Left ventricle myocardium superior (tissue), 1 donor: ENCODE measurements around the gene RALGAPB. TPM values are rescaled to one million over a fixed set of nuclear protein-coding genes. Genes with fewer than 3 reads are reported as not detected.
"Not testable (repeated sequence)": the region's sequence is repeated elsewhere in the genome, so short reads cannot be mapped to it uniquely, and the experiment has no call there.

Source experiments
- ATAC-seq: fragments of 200-7000 bp; cut with Tn5 transposase; one replicate; pipeline ENCODE4 v1.9.1; 2020; ENCODE audit warnings: mild to moderate bottlenecking, moderate library complexity
- DNase-seq: peaks from one replicate; pipeline ENCODE4 v3.0.0-alpha.2; 2020
- intact Hi-C: fragments of 100-400 bp; cut with micrococcal nuclease; formaldehyde crosslinking; loops from one replicate; pipeline ENCODE4 v1.11.0; 2022
- total RNA-seq: library from RNA; stranded (reverse); fragmentation: NEBNext Ultra II Directional; extraction: Animal tissue kit (Norgen Biotek cat#: 25700); gene quantifications from one replicate; pipeline ENCODE4 v1.2.1, GENCODE V29; 2021
- donor health status: DM: no; HTN: yes; CAD: no; lungs with severe emphysema.

RALGAPB gene
- total RNA-seq, 1 donor from 2014 or later = 22.4 TPM

DNA sequence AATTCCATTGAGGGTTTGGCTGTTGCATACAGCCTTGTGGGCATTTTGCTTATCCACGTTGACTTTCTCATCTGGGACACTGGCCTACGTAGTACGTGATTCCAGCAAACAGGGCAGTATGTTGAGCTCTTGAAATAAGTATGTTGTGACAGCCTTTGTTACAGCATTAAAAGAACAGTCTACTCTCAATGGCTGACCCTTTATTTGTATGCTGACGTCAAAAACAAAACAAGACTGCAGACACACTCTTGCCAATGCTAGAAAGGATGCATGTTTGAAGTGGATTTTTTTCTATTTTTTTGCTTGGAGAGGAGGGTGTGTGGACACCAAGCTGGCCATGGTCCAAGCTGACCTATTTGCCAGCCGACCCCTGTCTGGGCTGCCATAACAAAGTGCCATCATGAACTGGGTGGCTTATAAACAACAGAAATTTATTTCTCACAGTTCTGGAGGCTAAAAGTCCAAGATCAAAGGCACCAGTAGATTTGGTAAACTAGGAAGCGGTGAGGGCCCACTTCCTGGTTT, 26.7 kb upstream of the RALGAPB start:
- DNase-seq (no peak), ATAC-seq (no peak)
- intact Hi-C loops = loop anchor here (1.0 kb wide), 1 partner anchor 11 kb away; the partner anchor contains the start of gene SNHG17

GRCh38 chr20:38446441-38447209, 26.0 kb upstream of the RALGAPB start:
- ATAC-seq = peak; percentile 95
- intact Hi-C loops = loop anchor here (1.0 kb wide), 1 partner anchor 11 kb away; the partner anchor contains the start of gene SNHG17
- peak; percentile 96 for DNase-seq

- intact Hi-C loops = no loop called here
- DNase-seq (no peak), ATAC-seq (peak; percentile 4)
Measured at GRCh38 chr20:38447251-38447661, 25.4 kb upstream of the RALGAPB start.

- intact Hi-C loops = no loop called here
- DNase-seq (no peak), ATAC-seq (no peak)
Measured at GRCh38 chr20:38447931-38448675, 24.5 kb upstream of the RALGAPB start.

GRCh38 chr20:38449046-38449445, 23.6 kb upstream of the RALGAPB start:
- intact Hi-C loops = no loop called here
- DNase-seq = no peak
- no peak for ATAC-seq

DNA sequence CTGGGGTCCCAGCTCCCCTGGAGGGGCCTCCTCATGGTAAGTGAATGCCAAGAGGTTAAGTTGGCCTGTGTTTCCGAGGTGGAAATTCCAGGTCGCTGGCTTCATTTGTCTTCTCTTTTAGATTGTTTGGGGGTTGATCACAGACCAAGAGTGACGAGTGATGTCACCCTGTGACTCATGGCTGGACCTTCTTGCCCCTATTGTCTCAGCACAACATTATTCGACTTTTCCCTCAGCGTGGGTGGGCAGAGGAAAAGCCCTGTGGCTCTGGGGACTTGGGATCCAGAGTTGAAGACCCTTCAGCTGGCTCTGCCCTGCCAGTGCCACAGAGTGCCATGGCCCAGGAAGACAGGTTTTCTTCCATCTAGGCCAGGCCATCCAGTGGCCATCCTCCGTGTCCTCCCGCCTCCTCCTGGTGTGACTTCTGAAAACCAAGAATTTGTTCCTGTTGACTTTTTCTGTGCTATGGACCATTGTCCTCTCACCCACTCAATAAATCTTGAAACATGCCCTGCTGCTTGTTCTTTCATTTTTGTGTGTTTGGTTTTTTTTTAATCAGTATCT, 22.1 kb upstream of the RALGAPB start:
- ATAC-seq (no peak), DNase-seq (no peak)
- intact Hi-C loops = no loop called here

DNA sequence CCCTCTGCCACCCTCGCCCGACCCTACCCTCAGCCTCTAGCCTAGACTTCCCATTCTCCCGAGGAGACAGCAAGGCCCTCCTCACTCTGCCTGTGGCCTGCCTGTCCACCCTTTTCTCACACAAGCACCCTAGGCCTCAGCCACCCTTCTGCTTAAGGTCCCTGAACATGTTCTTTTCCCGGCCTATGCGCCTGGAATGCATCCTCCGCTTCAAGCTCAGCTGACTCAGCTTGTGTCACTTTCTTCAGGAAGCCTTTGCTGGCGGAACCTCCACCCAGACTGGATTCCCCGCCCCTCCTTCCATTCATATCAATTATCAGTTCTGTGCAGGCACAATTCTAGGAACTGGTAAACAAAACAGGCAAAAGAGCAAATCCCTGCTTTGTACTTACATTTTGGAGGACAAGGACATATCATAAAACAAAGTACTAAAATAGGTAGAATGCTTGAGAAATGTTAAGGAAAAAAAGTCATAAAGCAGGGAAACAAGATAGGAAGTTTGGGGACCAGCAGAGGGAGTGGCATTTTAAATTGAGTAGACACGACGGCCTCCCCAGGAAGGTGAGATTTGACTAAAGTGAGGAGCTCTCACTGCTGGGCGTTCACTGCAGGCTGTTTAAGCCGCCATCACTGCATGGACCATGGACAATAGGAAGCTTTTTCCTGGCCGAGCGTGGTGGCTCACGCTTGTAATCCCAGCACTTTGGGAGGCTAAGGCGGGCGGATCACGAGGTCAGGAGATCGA, 19.6 kb upstream of the RALGAPB start:
- ATAC-seq = peak; percentile 50
- no peak for DNase-seq
- intact Hi-C loops = no loop called here

DNA sequence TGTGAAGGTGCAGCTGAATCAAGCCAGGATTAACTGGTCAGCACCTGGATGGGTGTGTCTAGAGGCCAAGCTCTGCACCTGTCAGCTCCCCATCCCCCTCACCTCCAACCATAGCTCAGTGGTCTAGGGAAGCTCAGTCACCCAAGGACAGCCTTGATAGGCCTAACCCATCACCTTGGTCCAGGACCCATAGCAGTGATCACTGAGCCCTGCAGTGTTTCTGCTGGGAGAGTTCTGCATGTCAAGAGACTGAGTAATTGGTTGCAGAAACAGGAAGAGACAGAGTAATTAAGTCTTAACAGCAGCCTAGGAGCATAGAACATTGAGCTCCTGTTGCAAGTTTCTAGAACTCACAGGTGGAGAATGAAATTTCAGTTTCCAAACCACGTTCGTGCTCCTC, 18.7 kb upstream of the RALGAPB start:
- DNase-seq (no peak), ATAC-seq (no peak)
- intact Hi-C loops = no loop called here

DNA sequence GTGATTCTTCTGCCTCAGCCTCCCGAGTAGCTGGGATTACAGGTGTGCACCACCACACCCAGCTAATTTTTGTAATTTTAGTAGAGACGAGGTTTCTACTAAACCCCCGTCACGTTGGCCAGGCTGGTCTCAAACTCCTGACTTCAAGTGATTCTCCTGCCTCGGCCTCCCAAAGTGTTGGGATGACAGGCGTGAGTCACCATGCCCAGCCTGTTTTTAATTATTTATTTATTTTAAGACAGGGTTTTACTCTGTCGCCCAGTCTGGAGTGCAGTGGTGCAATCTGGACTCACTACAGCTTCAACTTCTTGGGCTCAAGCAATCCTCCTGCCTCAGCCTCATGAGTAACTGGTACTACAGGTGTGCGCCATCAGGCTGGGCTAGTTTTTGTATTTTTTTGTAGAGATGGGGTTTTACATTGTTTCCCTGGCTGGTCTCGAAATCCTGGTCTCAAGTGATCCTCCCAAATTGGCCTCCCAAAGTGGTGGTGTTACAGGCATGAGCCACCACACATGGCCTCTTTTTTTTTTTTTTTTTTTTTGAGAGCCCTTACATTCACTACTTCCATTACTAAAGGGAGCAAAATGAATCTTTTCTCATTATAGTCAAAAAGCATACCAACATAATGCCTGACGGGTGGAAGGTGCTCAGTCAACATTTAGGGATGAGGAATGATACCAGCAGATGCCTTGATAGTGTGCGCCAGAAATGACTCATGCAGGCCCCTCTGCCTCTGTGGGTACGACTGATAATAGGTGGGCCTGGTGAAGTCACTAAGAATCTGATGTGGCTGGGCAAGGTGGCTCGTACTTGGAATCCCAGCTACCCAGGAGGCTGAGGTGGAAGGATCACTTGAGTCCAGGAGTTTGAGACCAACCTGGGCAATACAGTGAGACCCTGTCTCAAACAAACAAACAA, 17.8 kb upstream of the RALGAPB start:
- ATAC-seq (no peak), DNase-seq (no peak)
- intact Hi-C loops = no loop called here

DNA sequence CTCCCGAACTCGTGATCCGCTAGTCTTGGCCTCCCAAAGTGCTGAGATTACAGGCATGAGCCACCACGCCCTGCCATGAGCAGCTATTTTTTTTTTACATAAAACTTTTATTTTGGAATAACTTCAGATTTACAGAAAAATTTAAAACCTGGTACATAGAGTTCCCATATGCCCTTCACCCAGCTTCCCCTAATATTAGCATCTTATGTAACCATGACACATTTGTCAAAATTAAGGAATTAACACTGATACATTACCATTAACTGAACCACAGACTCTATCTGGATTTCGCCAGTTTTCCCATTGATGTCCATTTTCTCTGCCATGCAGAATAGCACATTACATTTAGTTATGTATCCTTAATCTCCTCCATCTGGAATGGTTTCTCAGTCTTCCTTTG, 14.3 kb upstream of the RALGAPB start:
- no peak for ATAC-seq
- no peak for DNase-seq
- intact Hi-C loops = no loop called here

GRCh38 chr20:38460040-38460623, 12.5 kb upstream of the RALGAPB start:
- DNase-seq = no peak
- peak; percentile 89 for ATAC-seq
- intact Hi-C loops = no loop called here

DNA sequence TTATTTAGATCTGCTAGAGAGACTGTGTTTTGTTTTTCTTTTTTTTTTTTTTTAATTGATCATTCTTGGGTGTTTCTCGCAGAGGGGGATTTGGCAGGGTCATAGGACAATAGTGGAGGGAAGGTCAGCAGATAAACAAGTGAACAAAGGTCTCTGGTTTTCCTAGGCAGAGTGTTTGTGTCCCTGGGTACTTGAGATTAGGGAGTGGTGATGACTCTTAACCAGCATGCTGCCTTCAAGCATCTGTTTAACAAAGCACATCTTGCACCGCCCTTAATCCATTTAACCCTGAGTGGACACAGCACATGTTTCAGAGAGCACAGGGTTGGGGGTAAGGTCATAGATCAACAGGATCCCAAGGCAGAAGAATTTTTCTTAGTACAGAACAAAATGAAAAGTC, 12.0 kb upstream of the RALGAPB start:
- peak; percentile 29 for ATAC-seq
- intact Hi-C loops, DNase-seq: not testable (repeated sequence)

DNA sequence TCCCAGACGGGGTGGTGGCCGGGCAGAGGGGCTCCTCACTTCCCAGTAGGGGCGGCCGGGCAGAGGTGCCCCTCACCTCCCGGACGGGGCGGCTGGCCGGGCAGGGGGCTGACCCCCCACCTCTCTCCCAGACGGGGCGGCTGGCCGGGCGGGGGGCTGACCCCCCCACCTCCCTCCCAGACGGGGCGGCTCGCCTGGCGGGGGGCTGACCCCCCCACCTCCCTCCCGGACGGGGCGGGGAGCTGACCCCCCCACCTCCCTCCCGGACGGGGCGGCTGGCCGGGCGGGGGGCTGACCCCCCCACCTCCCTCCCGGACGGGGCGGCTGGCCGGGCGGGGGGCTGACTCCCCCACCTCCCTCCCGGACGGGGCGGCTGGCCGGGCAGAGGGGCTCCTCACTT, 11.5 kb upstream of the RALGAPB start:
- ATAC-seq, intact Hi-C loops, DNase-seq: not testable (repeated sequence)

GRCh38 chr20:38461569-38461968, 11.1 kb upstream of the RALGAPB start:
- DNase-seq, intact Hi-C loops, ATAC-seq: not testable (repeated sequence)

DNA sequence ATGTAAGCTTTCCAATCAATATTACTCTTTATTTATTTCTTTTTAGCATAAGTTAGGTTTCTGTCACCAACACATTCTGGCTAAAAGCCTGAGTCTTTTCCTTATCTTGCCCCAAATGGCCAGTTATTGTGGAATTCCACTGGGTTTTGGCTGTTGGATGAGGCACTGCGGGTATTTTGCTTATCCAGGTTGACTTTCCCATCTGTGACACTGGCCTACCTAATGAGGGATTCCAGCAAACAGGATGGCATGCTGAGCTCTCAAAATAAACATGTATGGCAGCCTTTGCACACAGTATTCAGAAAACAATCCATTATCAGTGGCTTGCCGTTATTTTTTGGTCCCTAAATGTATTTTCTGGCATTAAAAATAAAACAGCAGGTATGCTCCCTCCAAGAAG, 6.5 kb upstream of the RALGAPB start:
- ATAC-seq (no peak), DNase-seq (no peak)
- intact Hi-C loops = no loop called here

GRCh38 chr20:38466983-38467382, 5.7 kb upstream of the RALGAPB start:
- DNase-seq = no peak
- intact Hi-C loops = no loop called here
- ATAC-seq = no peak

DNA sequence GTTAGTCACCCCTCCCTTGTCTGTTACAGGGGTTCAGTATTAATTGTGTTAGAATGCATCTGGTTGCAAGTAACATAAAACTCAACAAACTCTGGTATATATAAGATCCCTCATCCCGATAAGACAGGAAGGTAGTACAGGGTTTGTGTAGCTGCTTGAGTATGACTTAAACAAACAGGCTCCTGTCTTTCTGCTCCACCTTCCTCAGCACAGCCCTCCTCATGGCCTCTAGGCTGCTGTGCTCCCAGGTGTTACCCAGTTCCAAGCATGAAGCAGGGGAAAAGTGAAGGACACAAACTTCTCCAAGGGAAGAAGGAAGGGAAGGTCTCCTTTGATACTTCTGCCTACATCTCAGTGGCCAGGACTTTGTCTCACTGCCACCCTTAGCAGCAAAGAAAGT, 1.4 kb upstream of the RALGAPB start:
- DNase-seq (no peak), ATAC-seq (no peak)
- intact Hi-C loops = no loop called here

GRCh38 chr20:38471987-38472512, 593 bp upstream of the RALGAPB start:
- intact Hi-C loops = no loop called here
- DNase-seq (no peak), ATAC-seq (no peak)
